Ishikawa (cell line): ENCODE data around the gene CYP11A1.

ENCODE experiments used
- CEBPB ChIP-seq: IDR thresholded peaks from 2 replicates; pipeline ENCODE4 v1.6.1; 2012
- CREB1 ChIP-seq: IDR thresholded peaks from 2 replicates; pipeline ENCODE4 v1.6.1; 2012; ENCODE audit warnings: low read depth
- EGR1 ChIP-seq: IDR thresholded peaks from 2 replicates; pipeline ENCODE4 v1.6.1; 2012
- EP300 ChIP-seq: IDR thresholded peaks from 2 replicates; pipeline ENCODE4 v1.6.1; 2012; ENCODE audit warnings: borderline replicate concordance
- FOXM1 ChIP-seq: IDR thresholded peaks from 2 replicates; pipeline ENCODE4 v1.6.1; 2012; ENCODE audit warnings: low read depth, borderline replicate concordance
- YY1 ChIP-seq: IDR thresholded peaks from 2 replicates; pipeline ENCODE4 v1.6.1; 2012; ENCODE audit warnings: low read depth
- TF ChIP-seq, protein P1 (sequence below): IDR thresholded peaks from 2 replicates; pipeline ENCODE4 v1.6.1; 2012; ENCODE audit warnings: low read depth, mild to moderate bottlenecking
- TF ChIP-seq, protein P2 (sequence below): IDR thresholded peaks from 2 replicates; pipeline ENCODE4 v1.6.1; 2012

DNA sequence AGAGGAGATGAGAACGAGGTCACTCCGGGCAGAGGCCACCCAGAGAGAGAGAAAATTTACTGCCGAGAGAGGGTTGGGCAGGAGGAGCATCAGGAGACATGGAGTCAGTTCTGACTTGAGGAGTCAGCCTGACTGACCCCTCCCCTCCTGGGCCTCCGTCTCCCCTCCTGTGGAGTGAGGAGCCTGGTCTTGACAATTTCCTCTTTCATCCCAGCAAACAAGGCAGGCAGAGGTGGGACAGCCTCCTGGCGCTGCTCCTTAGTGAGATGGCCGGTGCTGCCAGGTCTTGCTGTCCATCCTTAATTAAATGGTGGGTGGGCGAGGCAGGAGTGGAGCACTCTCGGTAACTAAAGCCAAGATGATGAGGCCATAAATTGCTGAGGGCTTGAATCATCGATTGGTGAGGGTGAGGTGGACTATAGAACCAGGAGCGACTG is 60.6 kb downstream of the CYP11A1 start:
- TF ChIP-seq CEBPB (no peak), EP300 (no peak), YY1 (no peak), CREB1 (no peak), FOXM1 (no peak), EGR1 (no peak)
- TF ChIP-seq, protein P1, sequence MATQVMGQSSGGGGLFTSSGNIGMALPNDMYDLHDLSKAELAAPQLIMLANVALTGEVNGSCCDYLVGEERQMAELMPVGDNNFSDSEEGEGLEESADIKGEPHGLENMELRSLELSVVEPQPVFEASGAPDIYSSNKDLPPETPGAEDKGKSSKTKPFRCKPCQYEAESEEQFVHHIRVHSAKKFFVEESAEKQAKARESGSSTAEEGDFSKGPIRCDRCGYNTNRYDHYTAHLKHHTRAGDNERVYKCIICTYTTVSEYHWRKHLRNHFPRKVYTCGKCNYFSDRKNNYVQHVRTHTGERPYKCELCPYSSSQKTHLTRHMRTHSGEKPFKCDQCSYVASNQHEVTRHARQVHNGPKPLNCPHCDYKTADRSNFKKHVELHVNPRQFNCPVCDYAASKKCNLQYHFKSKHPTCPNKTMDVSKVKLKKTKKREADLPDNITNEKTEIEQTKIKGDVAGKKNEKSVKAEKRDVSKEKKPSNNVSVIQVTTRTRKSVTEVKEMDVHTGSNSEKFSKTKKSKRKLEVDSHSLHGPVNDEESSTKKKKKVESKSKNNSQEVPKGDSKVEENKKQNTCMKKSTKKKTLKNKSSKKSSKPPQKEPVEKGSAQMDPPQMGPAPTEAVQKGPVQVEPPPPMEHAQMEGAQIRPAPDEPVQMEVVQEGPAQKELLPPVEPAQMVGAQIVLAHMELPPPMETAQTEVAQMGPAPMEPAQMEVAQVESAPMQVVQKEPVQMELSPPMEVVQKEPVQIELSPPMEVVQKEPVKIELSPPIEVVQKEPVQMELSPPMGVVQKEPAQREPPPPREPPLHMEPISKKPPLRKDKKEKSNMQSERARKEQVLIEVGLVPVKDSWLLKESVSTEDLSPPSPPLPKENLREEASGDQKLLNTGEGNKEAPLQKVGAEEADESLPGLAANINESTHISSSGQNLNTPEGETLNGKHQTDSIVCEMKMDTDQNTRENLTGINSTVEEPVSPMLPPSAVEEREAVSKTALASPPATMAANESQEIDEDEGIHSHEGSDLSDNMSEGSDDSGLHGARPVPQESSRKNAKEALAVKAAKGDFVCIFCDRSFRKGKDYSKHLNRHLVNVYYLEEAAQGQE, result no peak
- TF ChIP-seq, protein P2, sequence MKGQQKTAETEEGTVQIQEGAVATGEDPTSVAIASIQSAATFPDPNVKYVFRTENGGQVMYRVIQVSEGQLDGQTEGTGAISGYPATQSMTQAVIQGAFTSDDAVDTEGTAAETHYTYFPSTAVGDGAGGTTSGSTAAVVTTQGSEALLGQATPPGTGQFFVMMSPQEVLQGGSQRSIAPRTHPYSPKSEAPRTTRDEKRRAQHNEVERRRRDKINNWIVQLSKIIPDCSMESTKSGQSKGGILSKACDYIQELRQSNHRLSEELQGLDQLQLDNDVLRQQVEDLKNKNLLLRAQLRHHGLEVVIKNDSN, result no peak
